Measurements from ENCODE around the gene TAPBP. TPM values are rescaled to one million over a fixed set of nuclear protein-coding genes. Genes with fewer than 3 reads are reported as not detected.

TAPBP gene
- total RNA-seq, 1 experiment from 2014 or later = 28.2 TPM

DNA sequence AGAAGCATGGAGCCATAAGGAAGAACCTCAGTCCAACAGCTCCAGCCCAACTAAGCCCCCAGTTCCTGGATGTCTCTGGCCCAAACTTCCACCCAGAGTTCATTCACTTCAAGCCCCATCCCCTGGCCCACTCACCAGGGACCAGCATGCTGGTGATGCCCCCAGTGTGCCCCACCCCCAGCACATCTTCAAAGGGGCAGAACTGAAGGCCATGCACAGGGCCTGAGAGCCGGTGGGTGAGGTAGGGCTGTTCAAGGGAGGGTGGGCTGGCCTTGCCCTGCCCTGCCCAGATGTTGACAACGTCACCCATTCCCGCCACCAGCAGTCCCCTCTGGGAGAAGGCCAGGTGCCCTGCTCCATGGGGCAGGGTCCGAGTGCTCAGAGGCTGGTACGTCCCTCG is 33.3 kb downstream of the TAPBP start:
- Histone ChIP-seq H3K4me2 (ENCODE audit: insufficient read depth, insufficient read length, low read length) (no peak overlapping the region), H2BK5ac (ENCODE audit: insufficient read length, low read length) (no peak overlapping the region), H2BK12ac (ENCODE audit: insufficient read length, low read depth, low read length) (no peak overlapping the region), H3K23ac (ENCODE audit: insufficient read length, low read depth, low read length) (no peak overlapping the region), H3K9me3 (ENCODE audit: control insufficient read depth, low read depth, low read length) (no peaks in the 10 kb centered on the region), H4K20me1 (ENCODE audit: control insufficient read depth, insufficient read depth, insufficient read length) (no peaks in the 10 kb centered on the region), H3K14ac (ENCODE audit: insufficient read depth, low read length) (no peak overlapping the region), H4K91ac (ENCODE audit: insufficient read length, low read depth, low read length) (no peak overlapping the region), H3K18ac (ENCODE audit: insufficient read length, low read depth, low read length) (no peak overlapping the region), H2BK120ac (ENCODE audit: low read depth, low read length, poor library complexity, severe bottlenecking) (no peak overlapping the region), H3K9ac (ENCODE audit: extremely low read depth, insufficient read length, low read length) (no peak overlapping the region), H2AK5ac (ENCODE audit: insufficient read length, low read length) (no peak overlapping the region), H3K56ac (ENCODE audit: insufficient read length, low read depth, low read length) (no peak overlapping the region), H4K8ac (replicated peaks; ENCODE audit: insufficient read length, low read depth, low read length) (no peak overlapping the region), H3K4me1 (ENCODE audit: insufficient read depth, low read length) (no peaks in the 10 kb centered on the region), H2BK20ac (ENCODE audit: low read depth, low read length, poor library complexity, severe bottlenecking) (no peak overlapping the region), H3K4ac (ENCODE audit: low read depth, low read length) (no peak overlapping the region), H2AFZ (ENCODE audit: low read length) (no peak overlapping the region), H3K27me3 (ENCODE audit: insufficient read depth, low read length) (no peaks in the 10 kb centered on the region), H4K5ac (ENCODE audit: insufficient read length, low read depth, low read length) (no peak overlapping the region), H3K23me2 (ENCODE audit: insufficient read length, low read depth, low read length, poor library complexity, severe bottlenecking) (peaks cover 9% of the 10 kb centered on the region), H3K27ac (ENCODE audit: insufficient read length, low read depth, low read length) (no peak overlapping the region), H2BK15ac (ENCODE audit: low read depth, low read length) (no peak overlapping the region), H3T11ph (ENCODE audit: low read length) (no peak overlapping the region), H3K79me2 (ENCODE audit: insufficient read depth, low read length) (no peaks in the 10 kb centered on the region), H3K79me1 (ENCODE audit: insufficient read depth, low read depth, low read length, poor library complexity, severe bottlenecking) (no peaks in the 10 kb centered on the region)
- H3K27me3 Mint-ChIP-seq (ENCODE audit: low read depth) = no peaks in the 10 kb centered on the region
- DNase-seq = no peak
- no peak overlapping the region for H3K27ac Mint-ChIP-seq
- H3K9me3 Mint-ChIP-seq = no peaks in the 10 kb centered on the region
- TF ChIP-seq, protein P1, sequence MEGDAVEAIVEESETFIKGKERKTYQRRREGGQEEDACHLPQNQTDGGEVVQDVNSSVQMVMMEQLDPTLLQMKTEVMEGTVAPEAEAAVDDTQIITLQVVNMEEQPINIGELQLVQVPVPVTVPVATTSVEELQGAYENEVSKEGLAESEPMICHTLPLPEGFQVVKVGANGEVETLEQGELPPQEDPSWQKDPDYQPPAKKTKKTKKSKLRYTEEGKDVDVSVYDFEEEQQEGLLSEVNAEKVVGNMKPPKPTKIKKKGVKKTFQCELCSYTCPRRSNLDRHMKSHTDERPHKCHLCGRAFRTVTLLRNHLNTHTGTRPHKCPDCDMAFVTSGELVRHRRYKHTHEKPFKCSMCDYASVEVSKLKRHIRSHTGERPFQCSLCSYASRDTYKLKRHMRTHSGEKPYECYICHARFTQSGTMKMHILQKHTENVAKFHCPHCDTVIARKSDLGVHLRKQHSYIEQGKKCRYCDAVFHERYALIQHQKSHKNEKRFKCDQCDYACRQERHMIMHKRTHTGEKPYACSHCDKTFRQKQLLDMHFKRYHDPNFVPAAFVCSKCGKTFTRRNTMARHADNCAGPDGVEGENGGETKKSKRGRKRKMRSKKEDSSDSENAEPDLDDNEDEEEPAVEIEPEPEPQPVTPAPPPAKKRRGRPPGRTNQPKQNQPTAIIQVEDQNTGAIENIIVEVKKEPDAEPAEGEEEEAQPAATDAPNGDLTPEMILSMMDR (conservative IDR thresholded peaks at IDR 0.05) = no peak
- peaks cover 20 to 23% of the 10 kb centered on the region in 2 experiments for H3K4me1 Mint-ChIP-seq
- no CpG with 5 or more reads among the region's 6 CpGs for WGBS (ENCODE audit: extremely low coverage, insufficient read length, low lambda C conversion rate)
- H3K36me3 Mint-ChIP-seq (ENCODE audit: insufficient read depth in 1 of 3, low read depth in 3 of 3) = peaks cover 13 to 75% (median 39%) of the 10 kb centered on the region in 3 experiments; a peak in 6 of 7 replicates
- no peak overlapping the region for H3K4me3 Mint-ChIP-seq

Data from H9 (cell line).